ENCODE results near the gene TMEM140. TPM values are rescaled to one million over a fixed set of nuclear protein-coding genes. Genes with fewer than 3 reads are reported as not detected.

The TMEM140 gene
- total and polyA plus RNA-seq, 2 of the 13 experiments (the other 11 are each of a cell fraction or from before 2014, with no cell fraction given) = 9.2 to 21.7 TPM

- Histone ChIP-seq H2AFZ (ENCODE audit: low read length) (no peak overlapping the region), H3K4me2 (ENCODE audit: low read depth, low read length) (no peak overlapping the region), H3K27ac (ENCODE audit: extremely low read length, insufficient read depth, low read length) (no peak overlapping the region), H3K9ac (ENCODE audit: insufficient read depth, low read depth, low read length) (no peak overlapping the region), H3K9me3 (ENCODE audit: low read length) (no peaks in the 10 kb centered on the region), H4K20me1 (ENCODE audit: insufficient read depth, low read length) (no peaks in the 10 kb centered on the region), H3K4me3 (replicated peaks in 1 of 3; ENCODE audit: insufficient read depth in 1 of 3, low read depth in 2 of 3, low read length in 3 of 3) (no peak overlapping the region), H3K27me3 (ENCODE audit: control insufficient read depth in 1 of 2, insufficient read depth in 2 of 2, low read length in 2 of 2) (no peaks in the 10 kb centered on the region), H3K4me1 (ENCODE audit: insufficient read depth, low read length) (peaks cover 32% of the 10 kb centered on the region), H3K79me2 (ENCODE audit: insufficient read depth, low read length) (no peaks in the 10 kb centered on the region), H3K36me3 (replicated peaks in 1 of 2; ENCODE audit: control insufficient read depth in 1 of 2, insufficient read depth in 2 of 2, low read length in 2 of 2) (peaks cover 8 to 25% of the 10 kb centered on the region in 2 experiments)
- CTCF ChIA-PET (ENCODE audit: low intra/inter-chr PET ratio, low total read pairs) = no interaction called here
- POLR2A ChIA-PET = no interaction called here
- in situ Hi-C loops (cut with HindIII; ENCODE audit: extremely low pct_ligation_motif_present, low pct_unique_long_range_greater_than_20kb) = no loop called here
- 93% methylated on average over 5 of the region's 5 CpGs for WGBS (ENCODE audit: low lambda C conversion rate)
- BruUV-seq (replicated peaks) = no TSS peak
- no peak for ATAC-seq
- TF ChIP-seq ZNF569 (CRISPR knock-in tag; IDR thresholded peaks at IDR 0.05; ENCODE audit: borderline replicate concordance) = no peak
- no peak for TF ChIP-seq ZBTB37 (CRISPR knock-in tag; IDR thresholded peaks at IDR 0.05)
- no peak for TF ChIP-seq SYNCRIP (IDR thresholded peaks at IDR 0.05; ENCODE audit: insufficient read depth, low read depth, low read length)
- TF ChIP-seq TRIM24 (CRISPR knock-in tag; IDR thresholded peaks at IDR 0.05) = no peak
- no peak for TF ChIP-seq ZFP41 (CRISPR knock-in tag; IDR thresholded peaks at IDR 0.05; ENCODE audit: borderline replicate concordance)
- no peak for TF ChIP-seq SNAI1 (CRISPR knock-in tag; IDR thresholded peaks at IDR 0.05; ENCODE audit: borderline replicate concordance)
- TF ChIP-seq ZHX1 (CRISPR knock-in tag; IDR thresholded peaks at IDR 0.05; ENCODE audit: low read depth) = no peak
- no peak for TF ChIP-seq WIZ (CRISPR knock-in tag; IDR thresholded peaks at IDR 0.05)
- no peak for TF ChIP-seq HOXA9 (CRISPR knock-in tag; IDR thresholded peaks at IDR 0.05; ENCODE audit: borderline replicate concordance)
- TF ChIP-seq MYC (CRISPR knock-in tag; IDR thresholded peaks at IDR 0.05; ENCODE audit: borderline replicate concordance) = no peak
- intact Hi-C loops (cut with micrococcal nuclease; ENCODE audit: unreplicated experiment) = no loop called here
- FAIRE-seq = no peak
- no peak for DNase-seq (ENCODE audit: low spot score)
Observed at GRCh38 chr7:135204876-135205275, 57.0 kb downstream of the TMEM140 start.
